Erythroblast (primary cell): Measurements from ENCODE around the gene USP35.
"Not testable (repeated sequence)": the region's sequence is repeated elsewhere in the genome, so short reads cannot be mapped to it uniquely, and the experiment has no call there.

Experiments used
- DNase-seq, 2 experiments: peaks; one replicate each; lab custom pipeline; 2025; lab: John Stamatoyannopoulos, UW
- GATA1 ChIP-seq: IDR thresholded peaks from 2 replicates; pipeline ENCODE4 v1.6.1; 2011; ENCODE audit warnings: low read depth, mild to moderate bottlenecking, control low read depth, low read length, moderate library complexity
- POLR2A ChIP-seq: IDR thresholded peaks from 2 replicates; pipeline ENCODE4 v1.6.1; 2011; ENCODE audit warnings: mild to moderate bottlenecking, low read length

USP35 gene

GRCh38 chr11:78161346-78161745 is 27.4 kb upstream of the USP35 start:
- TF ChIP-seq GATA1 (no peak), POLR2A (no peak)

GRCh38 chr11:78161962-78162371 is 26.8 kb upstream of the USP35 start:
- no peak for DNase-seq

More at GRCh38 chr11:78161346-78161745, 27.4 kb upstream of the USP35 start:
- no peak for DNase-seq

GRCh38 chr11:78163828-78164227 is 24.9 kb upstream of the USP35 start:
- DNase-seq = no peak
- no peak for TF ChIP-seq POLR2A
- no peak for TF ChIP-seq GATA1

More at GRCh38 chr11:78161962-78162371, 26.8 kb upstream of the USP35 start:
- TF ChIP-seq GATA1 (no peak), POLR2A (no peak)

- TF ChIP-seq GATA1 (no peak), POLR2A (no peak)
Observed at GRCh38 chr11:78164471-78164870, 24.2 kb upstream of the USP35 start.

GRCh38 chr11:78166855-78167469 is 21.8 kb upstream of the USP35 start:
- no peak for TF ChIP-seq POLR2A
- no peak for TF ChIP-seq GATA1
- peak in 1 of 2 experiments; percentile 51 for DNase-seq

More at GRCh38 chr11:78164471-78164870, 24.2 kb upstream of the USP35 start:
- DNase-seq = no peak

- TF ChIP-seq POLR2A (no peak), GATA1 (no peak)
- DNase-seq = no peak
Observed at GRCh38 chr11:78168539-78169477, 19.9 kb upstream of the USP35 start.

GRCh38 chr11:78170413-78170812 is 18.3 kb upstream of the USP35 start:
- DNase-seq = no peak
- TF ChIP-seq POLR2A (no peak), GATA1 (no peak)

- DNase-seq = no peak
- TF ChIP-seq POLR2A = no peak
- no peak for TF ChIP-seq GATA1
Observed at GRCh38 chr11:78170874-78171549, 17.7 kb upstream of the USP35 start.

GRCh38 chr11:78171951-78172350 is 16.8 kb upstream of the USP35 start:
- DNase-seq = no peak
- no peak for TF ChIP-seq POLR2A
- no peak for TF ChIP-seq GATA1

GRCh38 chr11:78175862-78176261 is 12.9 kb upstream of the USP35 start:
- DNase-seq = not testable (repeated sequence)

- no peak for TF ChIP-seq POLR2A
- TF ChIP-seq GATA1 = no peak
- no peak for DNase-seq
Observed at GRCh38 chr11:78176605-78177141, 12.0 kb upstream of the USP35 start.

- no peak for DNase-seq
- no peak for TF ChIP-seq GATA1
- no peak for TF ChIP-seq POLR2A
Observed at GRCh38 chr11:78177216-78177615, 11.5 kb upstream of the USP35 start.

GRCh38 chr11:78179459-78180071 is 9.2 kb upstream of the USP35 start:
- no peak for TF ChIP-seq GATA1
- TF ChIP-seq POLR2A = no peak
- no peak for DNase-seq
